K562 (cell line): Measurements from ENCODE around the gene MLLT11. TPM values are rescaled to one million over a fixed set of nuclear protein-coding genes. Genes with fewer than 3 reads are reported as not detected.
A peak's percentile ranks its signal among the peaks of the same experiment; 100 is the strongest.

Source experiments
- ATAC-seq: fragments of 200-7000 bp; cut with Tn5 transposase; 3 replicates; pipeline ENCODE4 v1.9.1; 2020; ENCODE audit warnings: moderate library complexity
- BruUV-seq: library from RNA; stranded (reverse); fragments of 400-500 nt; replicated peaks from 2 replicates; lab custom pipeline; 2021; lab: Mats Ljungman, UMichigan
- CTCF ChIA-PET: fragments of 300-600 bp; formaldehyde crosslinking; extraction: SDS; loops from one replicate; lab custom pipeline; 2021; ENCODE audit warnings: low intra/inter-chr PET ratio; lab: Yijun Ruan, JAX
- POLR2A ChIA-PET: fragments of 300-600, 350-650 bp; sonication (Branson Sonifier 250); formaldehyde crosslinking; extraction: SDS; loops from one replicate; lab custom pipeline; 2021; ENCODE audit warnings: antibody characterized with exemption, inconsistent platforms; lab: Yijun Ruan, JAX
- DNase-seq, 4 experiments: peaks; one replicate each; pipeline versions ENCODE4 v3.0.0 to v3.0.0-alpha.2; 2011 to 2018; ENCODE audit warnings: low spot score in 3 of 4, mixed read lengths in 3 of 4; ENCODE audit errors: extremely low read depth in 1 of 4
- FAIRE-seq: peaks from 2 replicates; lab custom pipeline; 2011; peaks lifted over from hg19 to GRCh38; lab: Jason Lieb, UNC
- H2AFZ ChIP-seq: 2 replicates; pipeline ENCODE4 v1.6.0; 2011; ENCODE audit warnings: low read depth, low read length, control low read depth, inconsistent platforms
- H3K27ac ChIP-seq: fragments of 200-600 bp; 3 replicates; pipeline ENCODE4 v1.8.0; 2011; ENCODE audit warnings: low read depth, mild to moderate bottlenecking, control low read depth, inconsistent platforms, low read length, moderate library complexity, mixed read lengths; ENCODE audit errors: extremely low read depth
- H3K27me3 ChIP-seq, 2 experiments: fragments of 300-600 bp in 1 of 2; 2 replicates in 1 of 2; 3 replicates in 1 of 2; pipeline versions ENCODE4 v1.6.0 to v1.8.0; 2011; ENCODE audit warnings: inconsistent platforms in 2 of 2, low read length in 2 of 2, mild to moderate bottlenecking in 1 of 2, mixed read lengths in 1 of 2, moderate library complexity in 1 of 2; ENCODE audit not compliant: control insufficient read depth in 2 of 2, insufficient read depth in 2 of 2
- H3K36me3 ChIP-seq: fragments of 300-600 bp; 3 replicates; pipeline ENCODE4 v1.8.0; 2011; ENCODE audit warnings: mild to moderate bottlenecking, low read length, inconsistent platforms; ENCODE audit not compliant: control insufficient read depth, insufficient read depth
- H3K4me1 ChIP-seq, 2 experiments: fragments of 200-600 bp in 1 of 2; replicated peaks in 1 of 2; 2 replicates in 1 of 2; 3 replicates in 1 of 2; pipeline versions ENCODE4 v1.5.1 to v1.8.0; 2011; ENCODE audit warnings: inconsistent platforms in 2 of 2, low read length in 2 of 2, mild to moderate bottlenecking in 1 of 2, mixed read lengths in 1 of 2, moderate library complexity in 1 of 2; ENCODE audit not compliant: control insufficient read depth in 2 of 2, insufficient read depth in 2 of 2
- H3K4me2 ChIP-seq: 2 replicates; pipeline ENCODE4 v1.6.1; 2011; ENCODE audit warnings: low read length, control low read depth, inconsistent platforms, mixed read lengths; ENCODE audit not compliant: insufficient read depth
- H3K4me3 ChIP-seq: fragments of 200-600 bp; sonication (generic), shearing (Covaris generic); 2 replicates; pipeline ENCODE4 v1.5.1; 2016; ENCODE audit warnings: control low read depth, inconsistent platforms
- H3K79me2 ChIP-seq: fragments of 200-600 bp; 3 replicates; pipeline ENCODE4 v1.8.0; 2011; ENCODE audit warnings: low read length, inconsistent platforms; ENCODE audit not compliant: control insufficient read depth, insufficient read depth
- H3K9ac ChIP-seq, 2 experiments: 2 replicates each; pipeline versions ENCODE4 v1.6.0 to v1.6.1; 2011; ENCODE audit warnings: low read depth in 2 of 2, low read length in 2 of 2, control low read depth in 1 of 2, inconsistent platforms in 1 of 2, mild to moderate bottlenecking in 1 of 2, mixed read lengths in 1 of 2; ENCODE audit not compliant: insufficient read depth in 1 of 2
- H3K9me1 ChIP-seq: one replicate; pipeline ENCODE4 v1.6.0; 2011; ENCODE audit warnings: inconsistent platforms, mild to moderate bottlenecking, low read length, moderate library complexity; ENCODE audit not compliant: control insufficient read depth, insufficient read depth
- H3K9me3 ChIP-seq: replicated peaks from 2 replicates; pipeline ENCODE4 v1.5.1; 2011; ENCODE audit warnings: low read depth, low read length, inconsistent platforms; ENCODE audit not compliant: control insufficient read depth, insufficient read depth
- H4K20me1 ChIP-seq: replicated peaks from 2 replicates; pipeline ENCODE4 v1.6.1; 2011; ENCODE audit warnings: low read length, inconsistent platforms, mixed read lengths; ENCODE audit not compliant: control insufficient read depth, insufficient read depth
- ARID3B ChIP-seq: fragments of 250-450 bp; sonication (Bioruptor Pico); IDR thresholded peaks from 2 replicates; pipeline ENCODE4 v1.4.0; 2020; ENCODE audit warnings: borderline replicate concordance
- CSDE1 ChIP-seq, 2 experiments: fragments of 450-650 bp; IDR thresholded peaks; 2 replicates each; pipeline ENCODE4 v1.6.1; 2016; ENCODE audit warnings: mild to moderate bottlenecking in 1 of 2
- GTF2F1 ChIP-seq: IDR thresholded peaks from 2 replicates; pipeline ENCODE4 v1.6.1; 2011; ENCODE audit warnings: low read depth, low read length, improper control_type of control experiment
- HCFC1 ChIP-seq: IDR thresholded peaks from 2 replicates; pipeline ENCODE4 v1.6.1; 2012; ENCODE audit warnings: low read depth, low read length, improper control_type of control experiment
- HDAC1 ChIP-seq, 2 experiments: fragments of 450-650 bp; IDR thresholded peaks; 2 replicates each; pipeline ENCODE4 v1.6.1; 2016 to 2017; ENCODE audit warnings: inconsistent platforms in 1 of 2, mild to moderate bottlenecking in 1 of 2, moderate library complexity in 1 of 2
- HLTF ChIP-seq: fragments of 450-650 bp; IDR thresholded peaks from 2 replicates; pipeline ENCODE4 v1.6.1; 2016
- L3MBTL2 ChIP-seq: fragments of 450-650 bp; IDR thresholded peaks from 2 replicates; pipeline ENCODE4 v1.6.1; 2016; ENCODE audit warnings: mild to moderate bottlenecking, moderate library complexity
- MIER1 ChIP-seq: fragments of 450-650 bp; IDR thresholded peaks from 2 replicates; pipeline ENCODE4 v1.6.1; 2016; ENCODE audit warnings: antibody characterized with exemption, mild to moderate bottlenecking, low read depth
- NCOA1 ChIP-seq: fragments of 450-650 bp; IDR thresholded peaks from 2 replicates; pipeline ENCODE4 v1.6.1; 2016; ENCODE audit warnings: low read depth
- POLR2AphosphoS5 ChIP-seq: IDR thresholded peaks from 2 replicates; pipeline ENCODE4 v1.6.1; 2011; ENCODE audit warnings: mild to moderate bottlenecking, low read depth, low read length, moderate library complexity; ENCODE audit not compliant: control insufficient read depth, insufficient read depth
- POLR2G ChIP-seq: fragments of 200-400 bp; formaldehyde crosslinking; IDR thresholded peaks from 2 replicates; pipeline ENCODE4 v1.6.1; 2017; ENCODE audit warnings: low read depth, mild to moderate bottlenecking, antibody characterized with exemption, low read length, moderate library complexity
- ZNF280B ChIP-seq: fragments of 250-450 bp; sonication (Bioruptor Pico); IDR thresholded peaks from 2 replicates; pipeline ENCODE4 v1.5.1; 2021; ENCODE audit warnings: mild to moderate bottlenecking
- WGBS: fragments of 100-300 bp; shearing (Covaris generic); methylation state at CpG from one replicate; pipeline ENCODE4 v1.1.6; 2016; ENCODE audit warnings: low coverage, mixed read lengths; ENCODE audit not compliant: insufficient coverage; ENCODE audit errors: missing lambda C conversion rate; 5-methylcytosine and 5-hydroxymethylcytosine counted together
- in situ Hi-C: fragments of 300-500 bp; cut with MboI; formaldehyde crosslinking; loops from 4 replicates; pipeline ENCODE4 v1.15.0; 2018; ENCODE audit warnings: inconsistent platforms, mixed read lengths
- intact Hi-C: fragments of 100-400 bp; cut with micrococcal nuclease; formaldehyde crosslinking; loops from 2 replicates; pipeline ENCODE4 v1.14.2; 2022
- polyA plus RNA-seq, 8 experiments: library from polyadenylated mRNA; depleted of rRNA in 4 of 8; stranded (reverse) in 5 of 8; unstranded in 3 of 8; fragments of >200 nt; fragmentation: Nextera tagmentation in 2 of 8; fragmentation: Illumina TruSeq in 1 of 8; extraction: Ambion mirVana in 2 of 8; extraction: Trizol in 1 of 8; gene quantifications; 2 replicates each; pipeline versions ENCODE4 v1.2.1 to v1.2.3, GENCODE V29; 2011 to 2014; ENCODE audit warnings: inconsistent platforms in 1 of 8, missing spikeins in 1 of 8
- total RNA-seq, 7 experiments: library from RNA; depleted of rRNA in 6 of 7; stranded (reverse); fragments of >200 nt in 6 of 7; fragmentation: Illumina TruSeq in 2 of 7; extraction: Trizol in 2 of 7; gene quantifications; 2 replicates each; pipeline versions ENCODE4 v1.2.1 to v1.2.3, GENCODE V29; 2011 to 2021; ENCODE audit warnings: low replicate concordance in 1 of 7
- TF ChIP-seq, protein P1 (sequence below): IDR thresholded peaks from 2 replicates; pipeline ENCODE4 v1.6.1; 2016; ENCODE audit warnings: missing genetic modification characterization, missing compliant biosample characterization

MLLT11 gene
- total and polyA plus RNA-seq, 9 of the 15 experiments (the other 6 are each of a cell fraction or from before 2014, with no cell fraction given) = 12.1 to 91.0 (median 22.0) TPM

DNA sequence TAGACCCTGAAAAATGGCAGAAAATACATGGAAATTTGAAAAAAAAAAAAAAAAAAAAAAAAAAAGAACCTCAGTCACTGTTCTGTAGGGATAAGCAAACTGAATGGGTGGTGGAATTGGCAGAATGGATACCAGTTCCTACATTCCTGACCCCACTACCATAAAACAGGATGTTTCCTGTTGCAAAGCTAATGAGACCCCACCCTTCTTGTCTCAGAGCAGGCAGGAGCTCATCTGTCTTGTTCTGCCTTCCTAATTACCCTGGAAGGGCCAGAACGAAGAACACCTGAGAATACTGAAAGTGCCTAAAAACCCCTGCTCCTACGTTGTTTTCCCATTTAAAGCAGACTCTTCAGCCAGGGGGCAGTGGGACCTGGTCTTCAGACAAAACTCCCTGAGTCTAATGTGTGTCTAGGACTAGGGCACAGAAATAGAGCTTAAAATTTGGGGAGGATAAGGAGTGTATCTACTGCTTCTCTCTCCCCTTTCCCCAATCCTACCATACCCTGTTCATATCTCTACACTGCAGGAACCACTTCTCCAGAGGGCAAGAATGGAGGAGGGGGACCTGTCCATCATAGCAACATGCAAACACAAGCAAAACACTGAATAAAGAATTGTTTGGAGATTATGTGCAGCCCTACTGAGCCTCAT, 8.7 kb upstream of the MLLT11 start:
- ChIA-PET CTCF (no interaction called here), POLR2A (interaction anchor here (0.5 to 1.7 kb wide), 11 partner anchors 9 to 232 kb away, joined by 3 to 10 read pairs (median 4); partner anchors contain the start of genes MINDY1, MLLT11 and TNFAIP8L2)
- Histone ChIP-seq H3K79me2 (peaks cover 45% of the 10 kb centered on the region), H3K4me1 (peaks cover 35 to 48% of the 10 kb centered on the region in 2 experiments), H3K4me3 (no peak overlapping the region), H2AFZ (no peak overlapping the region), H3K36me3 (peaks cover 67% of the 10 kb centered on the region), H3K27me3 (no peaks in the 10 kb centered on the region), H3K9ac (peak overlapping the region in 1 of 2 experiments; percentile 1; a peak in 1 of 4 replicates), H3K27ac (peak overlapping the region; percentile 59), H4K20me1 (0 out of 2 replicates have a peak, but pooled peaks cover 3% of the 10 kb centered on the region), H3K9me1 (peaks cover 2% of the 10 kb centered on the region), H3K4me2 (peak overlapping the region; percentile 7; the same call in 1 of the 2 replicates), H3K9me3 (no peaks in the 10 kb centered on the region)
- WGBS = 42% methylated on average over 2 of the region's 2 CpGs
- DNase-seq = peak in 2 of 4 experiments; percentile 66 to 69
- in situ Hi-C loops = no loop called here
- BruUV-seq = no TSS peak
- peak; percentile 21 for ATAC-seq
- no peak for FAIRE-seq
- intact Hi-C loops = no loop called here
- TF ChIP-seq NCOA1 (no peak), POLR2G (peak; percentile 3; the same call in 1 of the 2 replicates), GTF2F1 (no peak), HLTF (0 out of 2 replicates have a peak, but pooled peaks have one; percentile 12), ZNF280B (CRISPR knock-in tag) (no peak), L3MBTL2 (no peak), MIER1 (no peak), POLR2AphosphoS5 (peak; percentile 62), HDAC1 (IDR thresholded peaks at IDR 0.05) (no peak), ARID3B (CRISPR knock-in tag) (no peak), HCFC1 (no peak), CSDE1 (IDR thresholded peaks at IDR 0.05) (no peak)
- TF ChIP-seq, protein P1, sequence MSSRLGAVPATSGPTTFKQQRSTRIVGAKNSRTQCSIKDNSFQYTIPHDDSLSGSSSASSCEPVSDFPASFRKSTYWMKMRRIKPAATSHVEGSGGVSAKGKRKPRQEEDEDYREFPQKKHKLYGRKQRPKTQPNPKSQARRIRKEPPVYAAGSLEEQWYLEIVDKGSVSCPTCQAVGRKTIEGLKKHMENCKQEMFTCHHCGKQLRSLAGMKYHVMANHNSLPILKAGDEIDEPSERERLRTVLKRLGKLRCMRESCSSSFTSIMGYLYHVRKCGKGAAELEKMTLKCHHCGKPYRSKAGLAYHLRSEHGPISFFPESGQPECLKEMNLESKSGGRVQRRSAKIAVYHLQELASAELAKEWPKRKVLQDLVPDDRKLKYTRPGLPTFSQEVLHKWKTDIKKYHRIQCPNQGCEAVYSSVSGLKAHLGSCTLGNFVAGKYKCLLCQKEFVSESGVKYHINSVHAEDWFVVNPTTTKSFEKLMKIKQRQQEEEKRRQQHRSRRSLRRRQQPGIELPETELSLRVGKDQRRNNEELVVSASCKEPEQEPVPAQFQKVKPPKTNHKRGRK (tag) = no peak
